ENCODE data around the gene HTR3D. TPM values are rescaled to one million over a fixed set of nuclear protein-coding genes. Genes with fewer than 3 reads are reported as not detected.

Gene HTR3D
- total and polyA plus RNA-seq, 2 experiments from 2014 or later = not detected

DNA sequence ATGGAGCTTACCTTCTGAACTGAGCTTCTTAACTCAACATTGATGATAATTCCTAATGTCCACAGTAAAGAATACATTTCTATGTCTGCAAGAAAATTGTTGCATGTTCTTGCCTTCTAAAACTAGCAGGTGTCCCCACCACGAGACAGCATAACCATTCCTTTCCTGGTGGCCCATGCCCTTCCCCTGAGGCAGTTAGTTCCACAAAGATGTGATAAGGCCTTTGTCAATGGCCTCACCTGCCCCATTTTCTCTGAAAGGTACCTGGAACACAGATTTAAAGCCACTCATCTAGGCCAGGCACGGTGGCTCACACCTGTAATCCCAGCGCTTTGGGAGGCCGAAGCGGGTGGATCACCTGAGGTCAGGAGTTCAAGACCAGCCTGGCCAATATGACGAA is 44.4 kb downstream of the HTR3D start:
- H3K4me3 ChIP-seq = no peak overlapping the region
- no peaks in the 10 kb centered on the region for H3K4me1 ChIP-seq (ENCODE audit: low read depth)
- no peak for DNase-seq (ENCODE audit: low read depth in 1 of 2, low spot score in 1 of 2)
- H3K36me3 ChIP-seq = no peaks in the 10 kb centered on the region
- no peak overlapping the region for H3K27ac ChIP-seq
- H3K9me3 ChIP-seq (ENCODE audit: low read depth) = no peaks in the 10 kb centered on the region
- TF ChIP-seq, protein P1, sequence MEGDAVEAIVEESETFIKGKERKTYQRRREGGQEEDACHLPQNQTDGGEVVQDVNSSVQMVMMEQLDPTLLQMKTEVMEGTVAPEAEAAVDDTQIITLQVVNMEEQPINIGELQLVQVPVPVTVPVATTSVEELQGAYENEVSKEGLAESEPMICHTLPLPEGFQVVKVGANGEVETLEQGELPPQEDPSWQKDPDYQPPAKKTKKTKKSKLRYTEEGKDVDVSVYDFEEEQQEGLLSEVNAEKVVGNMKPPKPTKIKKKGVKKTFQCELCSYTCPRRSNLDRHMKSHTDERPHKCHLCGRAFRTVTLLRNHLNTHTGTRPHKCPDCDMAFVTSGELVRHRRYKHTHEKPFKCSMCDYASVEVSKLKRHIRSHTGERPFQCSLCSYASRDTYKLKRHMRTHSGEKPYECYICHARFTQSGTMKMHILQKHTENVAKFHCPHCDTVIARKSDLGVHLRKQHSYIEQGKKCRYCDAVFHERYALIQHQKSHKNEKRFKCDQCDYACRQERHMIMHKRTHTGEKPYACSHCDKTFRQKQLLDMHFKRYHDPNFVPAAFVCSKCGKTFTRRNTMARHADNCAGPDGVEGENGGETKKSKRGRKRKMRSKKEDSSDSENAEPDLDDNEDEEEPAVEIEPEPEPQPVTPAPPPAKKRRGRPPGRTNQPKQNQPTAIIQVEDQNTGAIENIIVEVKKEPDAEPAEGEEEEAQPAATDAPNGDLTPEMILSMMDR (IDR thresholded peaks at IDR 0.05; ENCODE audit: low read depth, low read length) = no peak
- H3K27me3 ChIP-seq = no peaks in the 10 kb centered on the region

DNA sequence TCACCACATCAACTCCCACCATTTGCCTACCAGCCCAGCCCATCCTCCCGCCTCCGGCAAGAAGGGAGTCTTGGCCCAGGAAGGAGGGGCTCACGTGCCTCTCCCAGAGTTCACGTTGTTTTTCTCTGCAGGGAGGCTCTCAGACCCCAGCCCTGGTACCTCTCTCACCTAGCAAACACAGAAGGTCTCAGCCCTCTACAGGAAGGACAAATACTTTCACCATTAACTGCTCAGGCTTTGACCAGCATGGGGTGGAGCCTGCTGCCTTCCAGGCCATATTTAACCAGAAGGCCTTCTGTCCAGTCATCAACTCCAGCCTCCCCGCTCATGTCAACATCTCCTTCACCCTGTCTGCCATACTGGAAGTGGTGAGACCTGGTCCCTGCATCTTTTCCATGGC is 46.3 kb downstream of the HTR3D start:
- no peak overlapping the region for H3K27ac ChIP-seq
- TF ChIP-seq, protein P1 (IDR thresholded peaks at IDR 0.05; ENCODE audit: low read depth, low read length) = no peak
- no peaks in the 10 kb centered on the region for H3K36me3 ChIP-seq
- no peak overlapping the region for H3K4me3 ChIP-seq
- H3K27me3 ChIP-seq = no peaks in the 10 kb centered on the region
- H3K4me1 ChIP-seq (ENCODE audit: low read depth) = no peaks in the 10 kb centered on the region
- H3K9me3 ChIP-seq (ENCODE audit: low read depth) = no peaks in the 10 kb centered on the region
- no peak for DNase-seq (ENCODE audit: low read depth in 1 of 2, low spot score in 1 of 2)

DNA sequence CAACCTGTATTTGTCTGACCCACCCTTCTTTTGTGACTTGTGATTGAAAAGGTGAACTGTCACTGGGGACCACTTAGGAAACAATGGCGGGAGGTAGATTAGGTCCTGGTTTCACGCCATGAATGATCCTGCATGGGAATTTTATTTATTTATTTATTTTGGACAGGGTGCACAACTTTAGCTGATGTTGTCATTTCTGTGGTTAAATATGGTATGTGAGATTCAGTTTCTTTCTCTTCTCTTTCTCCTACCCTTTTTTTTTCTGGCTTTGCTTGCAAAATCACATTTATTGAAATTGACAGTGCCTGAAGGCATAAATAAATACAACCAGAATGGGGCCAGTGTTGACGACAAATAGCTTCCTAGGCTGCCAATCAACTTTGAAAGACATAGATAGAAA is 47.3 kb downstream of the HTR3D start:
- no peak overlapping the region for H3K27ac ChIP-seq
- DNase-seq (ENCODE audit: low read depth in 1 of 2, low spot score in 1 of 2) = no peak
- no peaks in the 10 kb centered on the region for H3K9me3 ChIP-seq (ENCODE audit: low read depth)
- H3K27me3 ChIP-seq = no peaks in the 10 kb centered on the region
- no peaks in the 10 kb centered on the region for H3K36me3 ChIP-seq
- H3K4me3 ChIP-seq = no peak overlapping the region
- H3K4me1 ChIP-seq (ENCODE audit: low read depth) = no peaks in the 10 kb centered on the region
- TF ChIP-seq, protein P1 (IDR thresholded peaks at IDR 0.05; ENCODE audit: low read depth, low read length) = no peak

DNA sequence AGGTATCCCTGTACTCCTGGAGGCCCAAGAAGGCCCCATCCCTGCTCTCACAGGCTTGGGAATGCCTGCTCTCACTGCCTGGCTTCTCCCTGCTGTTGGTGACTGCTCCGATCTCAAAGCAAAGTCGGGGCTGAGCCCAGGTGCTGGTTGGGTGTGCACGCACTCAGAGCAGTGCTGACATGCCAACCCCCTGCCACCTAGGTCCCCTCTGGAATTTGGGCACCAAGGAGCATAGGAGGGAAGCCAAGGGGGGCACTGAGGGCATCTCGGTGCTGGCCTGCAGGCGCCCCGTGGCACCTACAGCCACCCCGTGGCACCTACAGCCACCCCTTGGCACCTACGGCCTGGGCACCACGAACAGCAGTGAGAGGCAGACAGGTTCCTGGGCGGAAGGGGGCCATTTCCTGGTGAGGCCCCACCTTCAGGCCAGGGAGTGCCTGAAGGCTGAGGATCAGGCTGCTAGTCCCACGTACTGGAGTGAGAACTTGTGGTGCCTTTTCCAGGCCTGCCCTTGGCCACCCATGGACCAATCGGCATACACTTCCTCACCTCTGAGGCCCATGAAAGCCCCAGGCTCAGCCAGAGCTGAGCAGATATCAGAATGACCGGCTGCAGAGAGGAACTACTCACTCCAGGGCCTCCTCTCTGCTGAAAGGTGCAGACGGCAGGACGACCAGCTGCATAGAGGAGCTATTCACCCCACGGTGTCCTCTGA is 49.7 kb downstream of the HTR3D start:
- Histone ChIP-seq H3K4me1 (ENCODE audit: low read depth) (no peaks in the 10 kb centered on the region), H3K27me3 (no peaks in the 10 kb centered on the region), H3K36me3 (no peaks in the 10 kb centered on the region), H3K27ac (no peak overlapping the region), H3K4me3 (no peak overlapping the region), H3K9me3 (ENCODE audit: low read depth) (no peaks in the 10 kb centered on the region)
- TF ChIP-seq, protein P1 (IDR thresholded peaks at IDR 0.05; ENCODE audit: low read depth, low read length) = no peak
- peak in 1 of 2 donors; percentile 19 for DNase-seq (ENCODE audit: low read depth in 1 of 2, low spot score in 1 of 2)

DNA sequence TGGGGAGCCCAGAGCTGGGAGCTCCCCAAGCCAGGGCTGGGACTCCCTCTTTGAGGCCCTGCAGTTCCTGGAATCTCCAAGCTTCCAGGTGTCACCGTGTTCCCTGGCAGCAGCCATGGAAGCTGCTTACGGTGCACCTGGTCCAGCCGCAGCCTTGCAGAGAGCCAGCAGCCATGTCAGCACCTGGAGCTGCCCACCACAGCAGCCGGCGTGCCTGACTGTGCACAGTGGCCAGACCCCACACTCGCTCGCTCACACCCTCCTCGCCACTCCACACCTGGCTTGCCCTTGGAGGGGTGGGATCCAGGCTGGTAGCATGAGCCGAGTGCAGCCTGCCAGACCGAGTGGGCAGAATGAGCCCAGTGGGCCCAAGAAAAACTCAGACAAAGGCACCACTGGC is 50.5 kb downstream of the HTR3D start:
- H3K36me3 ChIP-seq = no peaks in the 10 kb centered on the region
- no peak overlapping the region for H3K4me3 ChIP-seq
- no peaks in the 10 kb centered on the region for H3K27me3 ChIP-seq
- H3K27ac ChIP-seq = no peak overlapping the region
- no peaks in the 10 kb centered on the region for H3K4me1 ChIP-seq (ENCODE audit: low read depth)
- no peak for DNase-seq (ENCODE audit: low read depth in 1 of 2, low spot score in 1 of 2)
- TF ChIP-seq, protein P1 (IDR thresholded peaks at IDR 0.05; ENCODE audit: low read depth, low read length) = no peak
- no peaks in the 10 kb centered on the region for H3K9me3 ChIP-seq (ENCODE audit: low read depth)
